Measurements from ENCODE around the gene PRR7.

PRR7 gene

GRCh38 chr5:177495243-177496060, 48.8 kb downstream of the PRR7 start:
- peak overlapping the region in 1 of 2 donors; percentile 50 for H3K9ac ChIP-seq (ENCODE audit: low read depth in 1 of 2, low read length in 2 of 2)
- no peaks in the 10 kb centered on the region for H3K36me3 ChIP-seq (ENCODE audit: control insufficient read depth in 1 of 2, insufficient read depth in 2 of 2, low read length in 2 of 2)
- peaks cover 8 to 10% of the 10 kb centered on the region in 2 donors for H3K27me3 ChIP-seq (ENCODE audit: control insufficient read depth in 1 of 2, insufficient read depth in 2 of 2, low read length in 2 of 2)
- H3K4me3 ChIP-seq (ENCODE audit: low read depth in 1 of 2, low read length in 2 of 2): peak overlapping the region in 1 of 2 donors; percentile 21
- no peaks in the 10 kb centered on the region for H3K9me3 ChIP-seq (ENCODE audit: control insufficient read depth in 1 of 2, low read length in 2 of 2)
- peaks cover 12 to 36% of the 10 kb centered on the region in 2 donors for H3K4me1 ChIP-seq (ENCODE audit: control insufficient read depth in 1 of 2, insufficient read depth in 2 of 2, low read length in 2 of 2)
- peak overlapping the region; percentile 82 for H3K27ac ChIP-seq (ENCODE audit: low read depth, low read length)

- Histone ChIP-seq H3K4me3 (ENCODE audit: low read depth in 1 of 2, low read length in 2 of 2) (peak overlapping the region; percentile 51 to 52), H3K36me3 (ENCODE audit: control insufficient read depth in 1 of 2, insufficient read depth in 2 of 2, low read length in 2 of 2) (no peaks in the 10 kb centered on the region), H3K9me3 (ENCODE audit: control insufficient read depth in 1 of 2, low read length in 2 of 2) (no peaks in the 10 kb centered on the region), H3K9ac (ENCODE audit: low read depth in 1 of 2, low read length in 2 of 2) (peak overlapping the region; percentile 50 to 54), H3K4me1 (ENCODE audit: control insufficient read depth in 1 of 2, insufficient read depth in 2 of 2, low read length in 2 of 2) (peaks cover 12 to 43% of the 10 kb centered on the region in 2 donors), H3K27ac (ENCODE audit: low read depth, low read length) (peak overlapping the region; percentile 82), H3K27me3 (ENCODE audit: control insufficient read depth in 1 of 2, insufficient read depth in 2 of 2, low read length in 2 of 2) (peaks cover 8 to 10% of the 10 kb centered on the region in 2 donors)
Measured at GRCh38 chr5:177496070-177496726, 49.6 kb downstream of the PRR7 start.

- Histone ChIP-seq H3K9ac (ENCODE audit: low read depth in 1 of 2, low read length in 2 of 2) (peak overlapping the region; percentile 50 to 60), H3K4me1 (ENCODE audit: control insufficient read depth in 1 of 2, insufficient read depth in 2 of 2, low read length in 2 of 2) (peaks cover 12 to 44% of the 10 kb centered on the region in 2 donors), H3K36me3 (ENCODE audit: control insufficient read depth in 1 of 2, insufficient read depth in 2 of 2, low read length in 2 of 2) (no peaks in the 10 kb centered on the region), H3K4me3 (ENCODE audit: low read depth in 1 of 2, low read length in 2 of 2) (peak overlapping the region; percentile 66 to 72), H3K9me3 (ENCODE audit: control insufficient read depth in 1 of 2, low read length in 2 of 2) (no peaks in the 10 kb centered on the region), H3K27ac (ENCODE audit: low read depth, low read length) (peak overlapping the region; percentile 82), H3K27me3 (ENCODE audit: control insufficient read depth in 1 of 2, insufficient read depth in 2 of 2, low read length in 2 of 2) (peaks cover 8 to 10% of the 10 kb centered on the region in 2 donors)
Measured at GRCh38 chr5:177496727-177497291, 50.2 kb downstream of the PRR7 start.

GRCh38 chr5:177497292-177498012, 50.8 kb downstream of the PRR7 start, which contains the start of gene PDLIM7:
TSS of gene PDLIM7 (minus strand) at chr5:177497604. CDS start at chr5:177496512, 1,092 bp downstream.
- H3K36me3 ChIP-seq (ENCODE audit: control insufficient read depth in 1 of 2, insufficient read depth in 2 of 2, low read length in 2 of 2): no peaks in the 10 kb centered on the region
- no peaks in the 10 kb centered on the region for H3K9me3 ChIP-seq (ENCODE audit: control insufficient read depth in 1 of 2, low read length in 2 of 2)
- H3K27ac ChIP-seq (ENCODE audit: low read depth, low read length): peak within 1 kb of the TSS; percentile 82
- H3K27me3 ChIP-seq (ENCODE audit: control insufficient read depth in 1 of 2, insufficient read depth in 2 of 2, low read length in 2 of 2): peaks cover 8 to 10% of the 10 kb centered on the region in 2 donors
- H3K9ac ChIP-seq (ENCODE audit: low read depth in 1 of 2, low read length in 2 of 2): peak within 1 kb of the TSS; percentile 50 to 60
- peaks cover 12 to 47% of the 10 kb centered on the region in 2 donors for H3K4me1 ChIP-seq (ENCODE audit: control insufficient read depth in 1 of 2, insufficient read depth in 2 of 2, low read length in 2 of 2)
- peak within 1 kb of the TSS; percentile 72 to 77 for H3K4me3 ChIP-seq (ENCODE audit: low read depth in 1 of 2, low read length in 2 of 2)

- Histone ChIP-seq H3K27me3 (ENCODE audit: control insufficient read depth in 1 of 2, insufficient read depth in 2 of 2, low read length in 2 of 2) (peaks cover 8 to 10% of the 10 kb centered on the region in 2 donors), H3K4me1 (ENCODE audit: control insufficient read depth in 1 of 2, insufficient read depth in 2 of 2, low read length in 2 of 2) (peaks cover 12 to 50% of the 10 kb centered on the region in 2 donors), H3K36me3 (ENCODE audit: control insufficient read depth in 1 of 2, insufficient read depth in 2 of 2, low read length in 2 of 2) (no peaks in the 10 kb centered on the region), H3K9me3 (ENCODE audit: control insufficient read depth in 1 of 2, low read length in 2 of 2) (no peaks in the 10 kb centered on the region), H3K9ac (ENCODE audit: low read depth in 1 of 2, low read length in 2 of 2) (peak overlapping the region; percentile 38 to 46), H3K4me3 (ENCODE audit: low read depth in 1 of 2, low read length in 2 of 2) (peak overlapping the region; percentile 72 to 77), H3K27ac (ENCODE audit: low read depth, low read length) (no peak overlapping the region)
Measured at GRCh38 chr5:177498013-177498787, 51.6 kb downstream of the PRR7 start.

GRCh38 chr5:177499842-177500241, 53.2 kb downstream of the PRR7 start:
- Histone ChIP-seq H3K36me3 (ENCODE audit: control insufficient read depth in 1 of 2, insufficient read depth in 2 of 2, low read length in 2 of 2) (peaks cover 0 to 3% of the 10 kb centered on the region in 2 donors), H3K9me3 (ENCODE audit: control insufficient read depth in 1 of 2, low read length in 2 of 2) (no peaks in the 10 kb centered on the region), H3K27me3 (ENCODE audit: control insufficient read depth in 1 of 2, insufficient read depth in 2 of 2, low read length in 2 of 2) (peaks cover 8 to 10% of the 10 kb centered on the region in 2 donors), H3K9ac (ENCODE audit: low read depth in 1 of 2, low read length in 2 of 2) (no peak overlapping the region), H3K4me1 (ENCODE audit: control insufficient read depth in 1 of 2, insufficient read depth in 2 of 2, low read length in 2 of 2) (peaks cover 11 to 40% of the 10 kb centered on the region in 2 donors), H3K4me3 (ENCODE audit: low read depth in 1 of 2, low read length in 2 of 2) (no peak overlapping the region), H3K27ac (ENCODE audit: low read depth, low read length) (no peak overlapping the region)

- Histone ChIP-seq H3K36me3 (ENCODE audit: control insufficient read depth in 1 of 2, insufficient read depth in 2 of 2, low read length in 2 of 2) (peaks cover 0 to 3% of the 10 kb centered on the region in 2 donors), H3K4me1 (ENCODE audit: control insufficient read depth in 1 of 2, insufficient read depth in 2 of 2, low read length in 2 of 2) (peaks cover 5 to 31% of the 10 kb centered on the region in 2 donors), H3K27ac (ENCODE audit: low read depth, low read length) (no peak overlapping the region), H3K9me3 (ENCODE audit: control insufficient read depth in 1 of 2, low read length in 2 of 2) (no peaks in the 10 kb centered on the region), H3K27me3 (ENCODE audit: control insufficient read depth in 1 of 2, insufficient read depth in 2 of 2, low read length in 2 of 2) (peaks cover 8 to 10% of the 10 kb centered on the region in 2 donors), H3K9ac (ENCODE audit: low read depth in 1 of 2, low read length in 2 of 2) (no peak overlapping the region), H3K4me3 (ENCODE audit: low read depth in 1 of 2, low read length in 2 of 2) (no peak overlapping the region)
Measured at GRCh38 chr5:177500685-177501522, 54.3 kb downstream of the PRR7 start.

- H3K4me3 ChIP-seq (ENCODE audit: low read depth in 1 of 2, low read length in 2 of 2): no peak overlapping the region
Measured at GRCh38 chr5:177501874-177502678, 55.5 kb downstream of the PRR7 start.

More at GRCh38 chr5:177501874-177502678, 55.5 kb downstream of the PRR7 start:
- H3K4me1 ChIP-seq (ENCODE audit: control insufficient read depth in 1 of 2, insufficient read depth in 2 of 2, low read length in 2 of 2): peaks cover 5 to 23% of the 10 kb centered on the region in 2 donors
- no peaks in the 10 kb centered on the region for H3K9me3 ChIP-seq (ENCODE audit: control insufficient read depth in 1 of 2, low read length in 2 of 2)
- H3K36me3 ChIP-seq (ENCODE audit: control insufficient read depth in 1 of 2, insufficient read depth in 2 of 2, low read length in 2 of 2): peaks cover 0 to 3% of the 10 kb centered on the region in 2 donors
- no peak overlapping the region for H3K9ac ChIP-seq (ENCODE audit: low read depth in 1 of 2, low read length in 2 of 2)
- no peak overlapping the region for H3K27ac ChIP-seq (ENCODE audit: low read depth, low read length)
- peaks cover 8 to 10% of the 10 kb centered on the region in 2 donors for H3K27me3 ChIP-seq (ENCODE audit: control insufficient read depth in 1 of 2, insufficient read depth in 2 of 2, low read length in 2 of 2)

Measured in duodenal mucosa (tissue), 2 donors.